T47D (cell line): ENCODE data around the gene SENP1.
"Not testable (repeated sequence)": the region's sequence is repeated elsewhere in the genome, so short reads cannot be mapped to it uniquely, and the experiment has no call there.

ENCODE experiments used
- DNase-seq, 2 experiments: peaks; one replicate each; pipeline versions ENCODE4 v3.0.0 to v3.0.0-alpha.2; 2011 to 2012; ENCODE audit warnings: low read depth in 1 of 2, low spot score in 1 of 2
- JUND ChIP-seq: IDR thresholded peaks from 2 replicates; pipeline ENCODE4 v1.6.1; 2012; ENCODE audit warnings: low read depth
- in situ Hi-C: cut with HindIII; loops from 2 replicates; pipeline ENCODE4 v1.10.0; 2016; ENCODE audit warnings: low sequenced_read_pairs, low pct_unique_long_range_greater_than_20kb

Gene SENP1

GRCh38 chr12:48123169-48123568, 17.3 kb upstream of the SENP1 start:
- no peak for TF ChIP-seq JUND
- in situ Hi-C loops = no loop called here
- no peak for DNase-seq

GRCh38 chr12:48122065-48122834, 16.4 kb upstream of the SENP1 start:
- no peak for TF ChIP-seq JUND
- in situ Hi-C loops = no loop called here
- DNase-seq = no peak

- no peak for TF ChIP-seq JUND
- in situ Hi-C loops = no loop called here
- no peak for DNase-seq
Observed at GRCh38 chr12:48121522-48121921, 15.6 kb upstream of the SENP1 start.

- no peak for TF ChIP-seq JUND
- DNase-seq = no peak
- in situ Hi-C loops = no loop called here
Observed at GRCh38 chr12:48119834-48120195, 13.9 kb upstream of the SENP1 start.

DNA sequence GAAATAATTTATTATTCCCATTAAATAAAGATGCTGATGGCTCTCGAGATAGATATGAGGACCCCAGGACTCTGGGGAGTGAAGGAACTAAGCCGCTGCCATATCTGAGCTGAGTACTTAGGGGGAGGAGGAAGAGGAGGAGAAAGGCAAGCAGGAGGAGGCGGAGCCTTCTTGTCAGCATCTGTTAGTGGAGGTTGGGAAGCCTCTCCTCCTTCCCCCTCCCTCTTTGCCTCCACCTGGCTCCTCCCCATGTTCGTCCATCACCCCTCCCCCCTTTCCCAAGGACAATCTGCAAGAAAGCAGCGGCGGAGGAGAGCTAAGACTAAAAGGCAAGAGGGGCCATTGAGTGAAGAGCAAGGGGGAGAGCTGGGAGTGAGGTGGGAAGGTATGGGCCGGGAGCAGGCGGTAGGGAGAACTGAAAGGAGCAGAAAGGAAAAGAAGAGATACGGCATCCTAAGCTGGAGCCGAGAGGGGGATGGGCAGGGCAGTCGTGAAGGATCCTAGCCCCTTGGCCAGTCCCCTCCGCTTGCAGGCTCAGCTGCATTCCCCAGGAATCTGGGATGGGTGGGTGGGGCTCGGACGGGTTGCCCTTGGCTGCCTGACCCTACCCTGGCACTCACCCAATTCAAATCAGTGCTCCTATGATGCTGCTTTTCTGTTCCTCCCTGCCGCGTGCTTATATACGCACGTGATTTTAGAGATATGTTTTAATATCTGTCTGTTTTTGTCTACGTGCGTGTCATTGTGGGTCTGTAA, 13.4 kb upstream of the SENP1 start, which contains the start of gene PFKM:
PFKM (plus strand) TSS at position 287 of the 756 bp plus-strand sequence. CDS start 3,411 bp downstream, outside the sequence.
- TF ChIP-seq JUND = no peak
- peak; percentile 81 to 95 for DNase-seq
- in situ Hi-C loops = no loop called here

DNA sequence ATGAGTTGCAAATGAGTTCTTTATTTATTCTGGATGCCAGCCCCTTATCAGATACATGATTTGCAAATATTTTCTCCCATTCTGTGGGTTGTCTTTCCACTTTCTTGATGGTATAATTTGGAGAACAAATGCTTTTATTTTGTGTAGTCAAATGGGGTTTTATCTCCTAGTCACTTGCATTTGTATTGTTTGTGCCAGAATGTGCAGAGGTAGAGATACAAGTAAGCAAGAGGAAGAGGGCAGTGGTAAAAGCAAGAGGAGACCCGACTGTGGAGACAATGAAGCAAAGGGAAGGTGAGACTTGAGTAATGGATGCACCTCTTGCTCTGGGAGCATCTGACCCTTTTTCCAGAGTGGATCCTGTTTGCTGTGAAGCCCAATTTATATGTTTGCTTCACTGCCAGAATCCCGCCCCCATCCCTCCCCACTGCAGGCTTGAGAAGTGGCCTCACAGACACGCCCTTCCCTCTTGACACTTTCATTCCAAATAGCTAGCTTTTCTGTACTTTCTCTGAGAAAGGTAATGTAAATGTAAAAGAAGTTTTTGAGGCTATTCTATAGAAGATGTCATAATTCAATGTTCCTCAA, 12.5 kb upstream of the SENP1 start:
- peak in 1 of 2 experiments; percentile 19 for DNase-seq
- no peak for TF ChIP-seq JUND
- in situ Hi-C loops = no loop called here

GRCh38 chr12:48115957-48116356, 10.1 kb upstream of the SENP1 start:
- in situ Hi-C loops = no loop called here
- TF ChIP-seq JUND = no peak
- no peak for DNase-seq

- DNase-seq, in situ Hi-C loops: not testable (repeated sequence)
Observed at GRCh38 chr12:48111312-48111693, 5.4 kb upstream of the SENP1 start.

DNA sequence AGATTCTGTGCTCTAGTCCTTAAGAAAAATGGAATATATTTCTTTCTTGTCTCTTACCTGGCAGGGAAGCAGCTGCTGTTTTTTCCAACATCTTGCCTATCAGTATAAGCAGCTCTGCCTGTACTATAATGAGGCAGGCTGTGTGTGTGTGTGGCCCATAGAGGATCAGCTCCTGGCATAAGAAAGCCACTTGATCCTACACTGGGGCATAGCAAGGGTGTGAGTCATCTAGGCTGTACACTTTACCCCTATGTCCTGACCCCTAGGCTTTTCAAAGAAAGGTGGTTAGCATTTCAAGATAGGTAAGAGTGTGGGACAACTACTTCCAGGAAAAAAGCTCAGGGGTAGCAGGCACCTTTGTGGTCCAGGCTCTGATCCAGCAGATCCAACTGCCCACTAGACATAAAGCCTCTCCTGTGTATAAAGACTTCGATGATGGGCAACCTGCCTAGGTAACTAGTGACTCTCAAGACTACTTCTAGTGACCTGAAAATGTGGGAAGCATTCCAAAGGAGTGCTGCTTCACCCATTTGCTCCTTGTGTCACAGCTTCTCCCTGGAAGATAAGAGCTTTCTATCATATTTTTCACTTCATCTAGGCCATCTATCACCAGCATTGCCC, 4.9 kb upstream of the SENP1 start:
- no peak for TF ChIP-seq JUND
- in situ Hi-C loops = no loop called here
- no peak for DNase-seq

- DNase-seq = no peak
- in situ Hi-C loops = no loop called here
- no peak for TF ChIP-seq JUND
Observed at GRCh38 chr12:48109424-48109823, 3.5 kb upstream of the SENP1 start.

DNA sequence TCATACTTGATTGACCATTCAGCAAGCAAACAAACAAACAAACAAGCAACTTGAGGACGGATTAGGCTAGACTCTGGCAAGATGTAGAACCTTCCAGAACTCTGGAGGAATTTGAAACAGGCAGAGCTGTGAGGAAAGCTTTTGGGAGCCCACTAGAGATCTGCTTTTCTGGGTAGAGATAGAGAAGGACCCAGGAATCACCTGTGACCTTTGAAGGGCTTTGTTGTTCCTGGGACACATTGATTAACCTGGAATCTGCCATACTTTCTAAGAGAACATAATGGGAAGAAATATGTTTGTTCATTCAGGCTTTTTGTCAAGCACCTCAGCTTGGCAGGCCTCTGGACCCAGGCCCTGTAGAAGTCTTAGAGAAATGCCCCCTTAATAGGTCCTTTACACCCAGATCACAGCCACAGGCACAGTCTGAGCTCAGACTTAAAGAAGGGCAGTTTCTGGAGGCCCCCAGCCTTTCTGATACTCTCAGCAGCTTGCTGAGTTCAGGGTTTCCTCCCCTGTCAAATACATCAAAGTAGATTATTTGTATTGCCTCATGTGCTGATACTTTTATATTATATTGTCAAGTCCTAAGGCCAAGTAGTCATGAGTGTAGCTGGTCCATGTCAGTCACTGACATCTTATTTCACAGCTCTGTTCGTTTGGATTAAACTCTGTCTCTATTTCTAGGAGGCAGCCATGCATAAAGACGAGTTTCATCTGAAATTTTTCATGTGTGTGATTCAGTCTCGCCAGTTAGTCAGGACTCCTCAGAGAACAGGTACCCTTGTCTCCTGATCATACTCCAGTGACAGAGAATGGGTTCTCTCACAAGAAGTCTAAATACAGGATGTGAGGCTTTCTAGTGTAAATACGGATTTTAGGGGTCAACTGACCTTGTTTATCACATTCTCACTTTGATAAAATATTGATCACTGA, 1.1 kb upstream of the SENP1 start:
- in situ Hi-C loops = no loop called here
- no peak for TF ChIP-seq JUND
- DNase-seq = no peak
